Hepatocyte (in vitro differentiated cells): Measurements from ENCODE around the gene GNA14. TPM values are rescaled to one million over a fixed set of nuclear protein-coding genes. Genes with fewer than 3 reads are reported as not detected.
"Not testable (repeated sequence)": the region's sequence is repeated elsewhere in the genome, so short reads cannot be mapped to it uniquely, and the experiment has no call there.

ENCODE experiments used
- DNase-seq: peaks from one replicate; pipeline ENCODE4 v3.0.0-alpha.2; 2016; ENCODE audit warnings: low spot score
- H2AFZ ChIP-seq: fragments of 200-600 bp; sonication (generic); 2 replicates; pipeline ENCODE4 v1.6.0; 2016; ENCODE audit warnings: antibody characterized with exemption, mild to moderate bottlenecking
- H3K27ac ChIP-seq: fragments of 200-600 bp; sonication (generic); 2 replicates; pipeline ENCODE4 v1.5.1; 2016; ENCODE audit warnings: mild to moderate bottlenecking
- H3K27me3 ChIP-seq: fragments of 200-600 bp; sonication (generic); 2 replicates; pipeline ENCODE4 v1.6.1; 2016
- H3K36me3 ChIP-seq: fragments of 200-600 bp; sonication (generic); replicated peaks from 2 replicates; pipeline ENCODE4 v1.5.1; 2016; ENCODE audit warnings: low read depth; ENCODE audit not compliant: insufficient read depth
- H3K4me1 ChIP-seq: fragments of 200-600 bp; sonication (generic); 2 replicates; pipeline ENCODE4 v1.5.1; 2016; ENCODE audit warnings: mild to moderate bottlenecking, moderate library complexity; ENCODE audit not compliant: insufficient read depth
- H3K4me2 ChIP-seq: fragments of 200-600 bp; sonication (generic); 2 replicates; pipeline ENCODE4 v1.6.0; 2016
- H3K4me3 ChIP-seq: fragments of 200-600 bp; sonication (generic); 2 replicates; pipeline ENCODE4 v1.5.1; 2016; ENCODE audit warnings: mild to moderate bottlenecking
- H3K79me2 ChIP-seq: fragments of 200-600 bp; sonication (generic); 2 replicates; pipeline ENCODE4 v1.6.0; 2017; ENCODE audit warnings: mild to moderate bottlenecking
- H3K9me2 ChIP-seq: fragments of 200-600 bp; sonication (generic); replicated peaks from 2 replicates; pipeline ENCODE4 v1.6.0; 2017; ENCODE audit warnings: mild to moderate bottlenecking; ENCODE audit not compliant: insufficient read depth
- H3K9me3 ChIP-seq: fragments of 200-600 bp; sonication (generic); 2 replicates; pipeline ENCODE4 v1.5.1; 2016; ENCODE audit warnings: low read depth, mild to moderate bottlenecking
- H4K20me1 ChIP-seq: fragments of 200-600 bp; sonication (generic); 2 replicates; pipeline ENCODE4 v1.6.0; 2016; ENCODE audit warnings: mild to moderate bottlenecking; ENCODE audit not compliant: insufficient read depth, poor library complexity, severe bottlenecking
- CTCF ChIP-seq: fragments of 200-600 bp; sonication (generic); IDR thresholded peaks from 2 replicates; pipeline ENCODE4 v1.5.1; 2016; ENCODE audit warnings: antibody characterized with exemption, mild to moderate bottlenecking; ENCODE audit not compliant: poor library complexity
- EZH2 ChIP-seq: fragments of 200-600 bp; sonication (generic); IDR thresholded peaks from 2 replicates; pipeline ENCODE4 v1.6.1; 2016; ENCODE audit warnings: antibody characterized with exemption, mild to moderate bottlenecking, borderline replicate concordance
- EZH2phosphoT487 ChIP-seq: fragments of 200-600 bp; sonication (generic); IDR thresholded peaks from one replicate; pipeline ENCODE4 v1.6.1; 2018; ENCODE audit warnings: antibody characterized with exemption, mild to moderate bottlenecking, low read depth, moderate library complexity; ENCODE audit not compliant: unreplicated experiment, severe bottlenecking
- WGBS: methylation state at CpG from one replicate; pipeline ENCODE4 v1.1.6; 2016; ENCODE audit warnings: low lambda C conversion rate; ENCODE audit errors: missing lambda C conversion rate; 5-methylcytosine and 5-hydroxymethylcytosine counted together
- polyA plus RNA-seq: library from polyadenylated mRNA; unstranded; fragments of >200 nt; fragmentation: Nextera tagmentation; extraction: Ambion mirVana; gene quantifications from 2 replicates; pipeline ENCODE4 v1.2.1, GENCODE V29; 2016
- total RNA-seq: library from RNA; depleted of rRNA; stranded (reverse); fragments of >200 nt; gene quantifications from 2 replicates; pipeline ENCODE4 v1.2.3, GENCODE V29; 2014

GNA14 gene
- total and polyA plus RNA-seq, 2 experiments from 2014 or later = 1.2 to 3.1 TPM

- H4K20me1 ChIP-seq = no peaks in the 10 kb centered on the region
- no peak overlapping the region for H2AFZ ChIP-seq
- WGBS = 97% methylated on average over 1 of the region's 1 CpG
- no peak overlapping the region for H3K27ac ChIP-seq
- no peaks in the 10 kb centered on the region for H3K27me3 ChIP-seq
- DNase-seq = no peak
- H3K9me2 ChIP-seq = no peaks in the 10 kb centered on the region
- H3K9me3 ChIP-seq = no peaks in the 10 kb centered on the region
- no peak overlapping the region for H3K4me2 ChIP-seq
- no peaks in the 10 kb centered on the region for H3K79me2 ChIP-seq
- H3K4me1 ChIP-seq = no peaks in the 10 kb centered on the region
- no peak for TF ChIP-seq EZH2
- no peak for TF ChIP-seq EZH2phosphoT487
- TF ChIP-seq CTCF = no peak
- no peaks in the 10 kb centered on the region for H3K36me3 ChIP-seq
- no peak overlapping the region for H3K4me3 ChIP-seq
Observed at GRCh38 chr9:77399964-77400363, 248.2 kb downstream of the GNA14 start.

- not testable (repeated sequence) for H3K4me1 ChIP-seq, H3K9me3 ChIP-seq, DNase-seq, H2AFZ ChIP-seq, H4K20me1 ChIP-seq, H3K36me3 ChIP-seq, H3K27ac ChIP-seq, H3K4me3 ChIP-seq, H3K27me3 ChIP-seq, H3K79me2 ChIP-seq, H3K4me2 ChIP-seq, H3K9me2 ChIP-seq
- WGBS = 80% methylated on average over 9 of the region's 9 CpGs
Observed at GRCh38 chr9:77398581-77398980, 249.5 kb downstream of the GNA14 start.

GRCh38 chr9:77392328-77392727 is 255.8 kb downstream of the GNA14 start:
- H3K9me2 ChIP-seq = no peaks in the 10 kb centered on the region
- peak; percentile 37 for DNase-seq
- peak overlapping the region; percentile 76 for H3K27ac ChIP-seq
- H3K79me2 ChIP-seq = no peaks in the 10 kb centered on the region
- H3K36me3 ChIP-seq = no peaks in the 10 kb centered on the region
- no peaks in the 10 kb centered on the region for H4K20me1 ChIP-seq
- no peaks in the 10 kb centered on the region for H3K27me3 ChIP-seq
- no peak for TF ChIP-seq EZH2
- H3K4me1 ChIP-seq = no peaks in the 10 kb centered on the region
- no peaks in the 10 kb centered on the region for H3K9me3 ChIP-seq
- no peak overlapping the region for H3K4me2 ChIP-seq
- no peak overlapping the region for H3K4me3 ChIP-seq
- no peak overlapping the region for H2AFZ ChIP-seq
- 62% methylated on average over 7 of the region's 7 CpGs for WGBS

GRCh38 chr9:77391834-77392233 is 256.3 kb downstream of the GNA14 start:
- TF ChIP-seq EZH2 (no peak), EZH2phosphoT487 (no peak), CTCF (no peak)
- H3K27ac ChIP-seq = peak overlapping the region; percentile 76
- no peaks in the 10 kb centered on the region for H3K36me3 ChIP-seq
- H3K4me2 ChIP-seq = no peak overlapping the region
- no peaks in the 10 kb centered on the region for H3K9me2 ChIP-seq
- H3K79me2 ChIP-seq = no peaks in the 10 kb centered on the region
- DNase-seq = no peak
- H3K27me3 ChIP-seq = no peaks in the 10 kb centered on the region
- H3K4me3 ChIP-seq = no peak overlapping the region
- H3K4me1 ChIP-seq = no peaks in the 10 kb centered on the region
- no peaks in the 10 kb centered on the region for H3K9me3 ChIP-seq
- 92% methylated on average over 3 of the region's 3 CpGs for WGBS
- no peak overlapping the region for H2AFZ ChIP-seq
- H4K20me1 ChIP-seq = no peaks in the 10 kb centered on the region

GRCh38 chr9:77386187-77386586 is 261.9 kb downstream of the GNA14 start:
- Histone ChIP-seq H3K4me2 (no peak overlapping the region), H3K4me1 (no peaks in the 10 kb centered on the region), H3K9me3 (no peaks in the 10 kb centered on the region), H3K27me3 (no peaks in the 10 kb centered on the region), H3K79me2 (no peaks in the 10 kb centered on the region), H3K36me3 (no peaks in the 10 kb centered on the region), H2AFZ (no peak overlapping the region), H4K20me1 (no peaks in the 10 kb centered on the region), H3K9me2 (no peaks in the 10 kb centered on the region), H3K27ac (no peak overlapping the region), H3K4me3 (no peak overlapping the region)
- no peak for DNase-seq
- TF ChIP-seq EZH2 = no peak
- TF ChIP-seq CTCF = no peak
- TF ChIP-seq EZH2phosphoT487 = no peak
- WGBS = 97% methylated on average over 1 of the region's 1 CpG
